GM21619 (cell line): ENCODE data around the gene GPC6.
"Not testable (repeated sequence)": the region's sequence is repeated elsewhere in the genome, so short reads cannot be mapped to it uniquely, and the experiment has no call there.

ENCODE experiments used
- ATAC-seq: cut with Tn5 transposase; IDR thresholded peaks from one replicate; pipeline ENCODE4 v1.9.1; 2021; ENCODE audit not compliant: unreplicated experiment

The GPC6 gene

DNA sequence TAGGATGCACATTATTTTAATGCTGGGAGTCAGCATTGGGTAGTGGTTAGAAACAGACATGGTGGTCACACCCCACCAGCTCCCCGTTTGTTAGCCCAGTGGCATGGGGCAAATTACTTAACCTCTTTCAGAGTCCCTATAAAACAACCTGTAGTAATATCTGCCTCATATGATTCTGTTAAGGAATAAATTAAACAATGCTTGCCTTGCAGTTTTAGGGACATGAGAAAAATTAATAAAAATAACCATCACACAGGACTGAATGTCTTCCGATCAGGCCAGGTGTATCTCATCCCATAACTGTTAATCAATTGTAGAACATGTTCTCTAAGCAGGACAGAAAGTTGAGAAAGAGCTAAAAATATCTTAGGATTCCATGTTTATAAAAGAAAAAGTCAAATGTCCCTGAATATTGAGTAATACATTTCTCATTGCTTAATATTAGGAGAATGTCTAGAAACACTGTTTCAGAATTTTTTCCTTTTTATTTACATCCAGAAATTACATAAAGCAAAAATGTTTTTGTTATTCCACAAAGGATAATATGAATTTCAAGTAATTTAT lies 196.5 kb downstream of the GPC6 start:
- no peak for ATAC-seq

DNA sequence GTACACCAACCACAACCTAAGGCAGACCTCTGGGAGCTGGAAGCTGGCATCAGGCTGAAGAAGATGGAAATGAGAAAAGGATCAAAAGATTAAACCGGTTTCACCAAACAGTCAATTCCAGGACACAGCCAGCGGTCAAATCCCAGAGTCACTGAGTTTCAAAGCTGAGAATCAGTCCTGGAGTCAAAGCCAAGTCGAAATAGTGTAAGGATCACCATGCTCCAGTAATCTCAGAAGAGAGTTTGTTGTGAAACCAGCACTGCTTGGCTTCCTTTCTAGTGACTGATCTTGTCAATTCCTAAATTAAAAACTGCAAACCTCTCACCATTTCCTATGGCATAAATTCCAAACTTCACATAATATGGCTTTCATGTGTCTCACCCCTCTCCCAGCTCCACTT lies 198.8 kb downstream of the GPC6 start:
- no peak for ATAC-seq

DNA sequence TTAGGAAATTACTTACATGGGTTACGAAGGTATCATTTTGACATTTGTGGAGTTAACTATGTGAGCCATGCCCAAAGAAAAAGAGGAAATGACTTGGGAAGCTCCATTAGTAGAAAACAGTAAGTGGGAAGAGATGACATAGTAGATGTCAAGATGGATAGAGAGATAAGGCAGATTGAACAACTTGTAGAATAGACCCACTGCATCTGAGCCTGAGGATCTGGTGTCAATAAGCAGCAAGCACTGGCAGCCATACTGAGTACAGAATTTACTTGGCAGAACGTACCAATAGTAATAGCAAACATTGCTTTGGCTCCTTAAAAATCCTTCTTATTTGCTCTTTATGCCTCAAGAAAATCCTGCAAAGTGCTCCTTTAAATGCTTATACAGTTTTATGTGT lies 203.8 kb downstream of the GPC6 start:
- no peak for ATAC-seq

DNA sequence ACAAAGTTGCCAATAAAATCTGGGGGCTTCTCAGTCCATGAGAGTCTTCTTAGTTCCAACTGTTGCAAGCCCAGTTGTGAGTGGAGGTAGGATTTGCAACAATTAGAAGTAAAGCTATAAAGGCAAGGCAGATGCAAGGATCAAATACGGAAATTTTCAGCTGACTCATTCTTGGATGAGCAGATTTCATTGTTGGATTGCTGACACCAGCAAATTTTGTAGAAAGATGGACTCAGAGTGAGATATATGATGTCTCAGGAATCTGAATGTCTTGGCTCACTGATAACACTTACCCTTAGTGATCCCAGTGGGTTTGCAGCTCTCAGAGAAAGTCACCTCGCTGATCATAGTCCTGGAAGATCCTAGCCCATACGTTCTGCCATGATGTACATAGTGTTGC lies 209.0 kb downstream of the GPC6 start:
- no peak for ATAC-seq

DNA sequence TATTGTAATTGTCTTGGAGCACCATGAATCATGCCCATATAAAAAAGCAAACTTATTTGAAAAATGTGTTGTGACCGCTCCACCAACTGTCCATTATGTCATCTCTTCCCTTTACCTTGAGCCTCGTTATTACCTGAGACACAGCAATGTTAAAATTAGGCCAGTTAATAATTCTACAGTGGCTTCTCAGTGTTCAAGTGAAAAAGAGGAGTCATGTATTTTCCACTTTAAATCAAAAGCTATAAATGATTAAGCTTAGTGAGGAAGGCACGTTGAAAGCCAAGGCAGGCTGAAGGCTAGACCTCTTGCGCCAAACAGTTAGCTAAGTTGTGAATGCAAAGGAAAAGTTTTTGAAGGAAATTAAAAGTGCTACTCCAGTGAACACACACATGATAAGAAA lies 210.5 kb downstream of the GPC6 start:
- ATAC-seq: no peak

DNA sequence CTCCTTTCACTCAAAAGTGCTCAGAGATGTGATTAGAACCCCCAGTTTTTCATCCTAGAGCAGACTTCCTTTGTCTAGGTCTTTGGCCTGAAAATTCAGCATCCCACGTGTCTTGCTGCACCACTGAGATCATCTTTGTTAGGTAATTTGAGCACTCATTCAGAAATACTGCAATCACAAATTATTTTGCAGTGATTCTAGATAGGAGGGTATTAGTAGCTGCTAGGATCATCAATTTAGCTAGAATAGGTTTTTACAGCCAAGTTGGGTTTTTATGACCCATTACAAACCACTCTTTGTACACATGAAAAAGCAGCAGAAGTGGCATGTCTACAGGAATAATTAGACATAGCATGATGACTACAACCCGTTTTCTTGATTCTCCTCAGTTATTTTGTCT lies 219.6 kb downstream of the GPC6 start:
- ATAC-seq: no peak

DNA sequence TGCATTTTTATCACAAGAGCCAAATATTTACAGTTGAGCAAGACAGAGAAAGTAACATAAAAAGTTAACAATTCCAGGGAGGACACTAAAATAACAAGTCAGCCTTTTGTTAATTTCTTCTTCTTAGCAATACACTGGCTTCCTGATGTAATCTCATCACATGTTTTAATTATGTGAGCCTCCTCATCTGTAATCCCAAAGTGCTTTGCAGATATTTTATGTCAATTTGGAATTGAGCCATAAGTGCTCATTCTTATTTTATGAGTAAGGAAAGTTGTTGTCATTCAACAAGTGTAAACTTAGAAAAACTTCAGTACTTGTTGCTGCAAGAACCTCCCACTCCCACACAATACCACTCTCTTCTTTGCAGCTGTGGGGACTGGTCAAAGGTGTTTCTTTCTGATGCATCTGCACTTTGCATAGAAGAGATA lies 223.6 kb downstream of the GPC6 start:
- ATAC-seq: no peak

DNA sequence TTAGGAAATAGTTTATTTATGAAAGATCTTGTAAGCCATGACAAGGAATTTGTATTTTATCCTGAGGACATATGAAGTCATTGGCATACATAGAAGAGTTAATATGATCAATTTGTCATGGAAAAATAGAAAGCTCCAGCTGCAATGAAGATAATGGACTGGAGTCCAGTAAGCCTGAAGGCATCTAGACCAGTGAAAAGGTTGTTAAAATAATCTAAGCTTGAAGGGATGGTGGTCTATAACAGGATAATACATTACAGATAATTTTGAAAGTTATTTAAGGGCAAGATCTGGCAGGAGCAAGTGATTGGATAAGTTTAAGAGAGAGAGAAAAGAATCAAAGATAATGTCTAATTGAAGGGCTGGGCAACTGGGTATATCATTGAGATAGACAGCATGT lies 224.2 kb downstream of the GPC6 start:
- ATAC-seq: no peak

DNA sequence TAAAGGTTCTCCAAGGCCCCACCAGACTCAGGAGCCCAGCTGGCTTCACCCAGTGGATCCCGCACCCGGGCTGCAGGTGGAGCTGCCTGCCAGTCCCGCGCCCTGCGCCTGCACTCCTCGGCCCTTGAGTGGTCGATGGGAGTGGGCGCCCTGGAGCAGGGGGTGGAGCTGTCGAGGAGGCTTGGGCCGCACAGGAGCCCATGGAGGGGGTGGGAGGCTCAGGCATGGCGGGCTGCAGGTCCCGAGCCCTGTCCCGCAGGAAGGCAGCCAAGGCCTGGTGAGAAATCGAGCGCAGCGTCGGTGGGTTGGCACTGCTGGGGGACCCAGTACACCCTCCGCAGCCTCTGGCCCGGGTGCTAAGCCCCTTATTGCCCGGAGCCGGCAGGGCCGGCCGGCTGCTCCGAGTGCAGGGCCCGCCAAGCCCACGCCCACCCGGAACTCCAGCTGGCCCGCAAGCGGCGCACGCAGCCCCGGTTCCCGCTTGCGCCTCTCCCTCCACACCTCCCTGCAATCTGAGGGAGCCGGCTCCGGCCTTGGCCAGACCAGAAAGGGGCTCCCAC lies 228.1 kb downstream of the GPC6 start:
- ATAC-seq: not testable (repeated sequence)

DNA sequence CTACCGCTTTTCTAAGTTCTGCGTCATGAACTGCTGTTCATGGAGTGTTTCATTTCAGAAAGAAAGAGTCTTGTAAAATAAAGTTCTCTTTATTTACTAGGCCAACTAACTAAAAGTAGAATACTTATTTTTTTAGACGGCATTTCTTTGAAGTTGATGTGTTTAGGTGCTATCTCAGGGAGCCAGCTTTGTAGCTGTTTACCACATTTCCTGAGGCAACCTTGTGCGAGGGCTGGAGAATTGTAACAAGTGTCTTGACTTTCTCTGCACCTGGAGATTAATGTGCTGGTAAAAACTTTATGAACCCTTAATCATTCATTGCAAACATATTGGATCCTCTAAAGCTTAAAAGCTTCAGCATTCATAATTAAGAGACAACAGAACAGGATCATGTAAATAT lies 229.3 kb downstream of the GPC6 start:
- ATAC-seq: no peak

DNA sequence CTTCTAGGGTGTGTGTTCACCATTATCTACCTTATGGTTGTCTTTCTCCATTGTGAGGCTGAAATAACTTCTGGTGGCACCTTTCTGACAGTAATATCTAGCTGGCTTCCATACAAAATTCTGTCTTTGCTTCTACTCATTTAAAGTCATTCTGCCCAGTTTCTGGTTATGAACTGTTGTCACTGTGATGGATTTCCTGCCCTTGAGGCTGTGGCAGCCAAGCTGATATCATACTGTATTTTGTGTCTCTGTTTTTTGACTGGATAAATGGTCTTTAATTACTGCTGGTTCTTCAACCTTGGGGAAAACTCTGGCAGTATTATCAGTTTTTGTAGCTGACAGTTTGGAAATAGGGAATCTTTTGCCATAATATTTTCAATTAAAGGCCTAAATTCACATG lies 233.4 kb downstream of the GPC6 start:
- ATAC-seq: no peak

DNA sequence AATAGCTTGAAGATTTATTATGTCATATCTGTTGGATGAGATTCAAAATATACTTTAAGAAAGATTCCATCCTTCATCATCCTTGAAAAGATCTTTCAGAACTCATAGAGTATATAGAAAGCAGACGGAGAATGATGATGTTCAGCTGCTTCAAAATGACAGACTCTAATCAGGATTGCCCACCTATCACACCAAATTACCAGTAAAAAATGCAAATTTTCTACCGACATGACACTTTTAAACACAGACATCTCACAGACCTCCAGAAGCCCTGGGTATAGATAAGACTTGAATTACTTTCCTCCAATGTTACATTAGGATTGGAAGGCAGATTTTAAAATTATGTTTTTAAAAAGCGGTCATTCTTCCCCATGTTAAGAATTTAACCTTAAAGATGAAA lies 235.5 kb downstream of the GPC6 start:
- no peak for ATAC-seq

DNA sequence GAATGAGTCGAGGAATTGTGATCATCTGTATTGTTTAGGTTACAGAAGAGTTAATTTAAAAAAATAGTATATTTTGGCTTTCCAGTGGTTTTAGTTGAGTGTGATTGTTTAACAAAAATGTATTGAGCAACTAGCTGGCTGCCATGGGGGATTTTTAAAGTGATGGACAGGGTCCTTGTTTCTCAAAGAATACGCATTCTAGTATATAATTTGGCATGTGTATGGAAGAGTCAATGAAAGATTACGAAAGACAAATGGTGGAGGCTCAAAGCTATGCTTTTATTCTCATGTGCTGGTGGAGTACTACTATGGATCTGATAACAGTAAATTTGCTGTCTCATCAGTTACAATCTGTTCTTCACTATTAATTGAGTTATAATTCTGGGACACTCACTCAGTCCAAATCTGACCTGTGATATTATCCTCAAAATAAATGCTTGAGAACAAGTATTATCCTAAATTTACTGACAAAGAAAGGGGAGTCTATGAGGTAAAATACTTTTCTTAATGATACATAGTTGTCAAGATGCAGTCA lies 240.0 kb downstream of the GPC6 start:
- no peak for ATAC-seq

DNA sequence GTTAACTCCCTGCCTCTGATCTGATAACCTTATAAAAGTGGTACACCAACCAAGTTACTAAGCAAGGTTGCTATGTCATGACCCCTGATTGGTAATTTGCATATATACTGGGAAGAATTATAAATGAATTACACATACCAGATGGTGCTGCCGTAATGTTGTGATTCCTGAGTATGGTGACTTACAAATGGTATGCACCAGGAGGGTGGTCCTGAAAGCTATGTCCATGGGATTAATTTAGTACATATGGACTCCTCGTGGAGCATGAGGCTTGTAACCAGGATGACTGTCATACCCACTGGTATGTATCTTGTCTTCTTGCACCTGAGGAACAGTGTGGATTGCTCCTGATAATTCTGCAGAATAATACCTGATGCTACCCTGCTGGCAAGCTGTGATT lies 240.6 kb downstream of the GPC6 start:
- no peak for ATAC-seq

DNA sequence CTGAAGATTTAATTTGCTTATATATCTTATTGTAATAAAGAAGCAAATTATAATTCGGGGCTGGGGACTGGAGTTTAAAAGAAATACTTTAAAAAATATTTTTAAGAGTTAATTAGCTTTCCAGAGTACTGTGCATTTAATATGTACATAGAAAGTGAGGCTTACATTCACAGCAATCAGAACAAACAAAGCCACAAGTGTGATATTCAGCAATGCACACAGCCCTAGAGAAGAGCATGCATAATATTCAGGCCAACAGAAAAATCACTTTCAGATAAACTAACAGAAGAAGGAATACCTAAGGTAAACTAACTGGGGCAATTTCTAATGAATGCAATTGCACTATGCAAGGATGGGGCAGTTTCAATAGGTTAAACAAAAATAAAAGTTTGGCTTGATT lies 241.8 kb downstream of the GPC6 start:
- ATAC-seq: no peak

DNA sequence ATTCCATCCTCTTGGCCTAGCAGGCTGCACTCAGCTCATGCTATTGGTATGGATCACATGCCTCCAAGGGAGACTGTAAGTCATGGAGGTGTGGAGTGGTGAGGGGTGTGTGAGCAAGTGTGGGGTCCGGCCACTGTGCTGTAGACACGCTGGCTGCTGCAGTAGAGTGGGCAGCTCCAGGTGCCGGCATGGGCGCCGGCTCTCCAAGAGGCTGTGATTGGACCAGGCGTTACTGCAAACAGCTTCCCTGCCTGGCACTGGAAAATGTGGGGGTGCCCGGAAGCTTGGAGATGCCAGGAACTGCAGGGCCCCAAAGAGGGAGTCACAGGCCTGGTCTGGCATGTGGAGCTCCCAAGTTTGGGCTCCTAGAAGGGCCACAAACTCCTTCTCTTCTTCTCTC lies 245.7 kb downstream of the GPC6 start:
- ATAC-seq: no peak

DNA sequence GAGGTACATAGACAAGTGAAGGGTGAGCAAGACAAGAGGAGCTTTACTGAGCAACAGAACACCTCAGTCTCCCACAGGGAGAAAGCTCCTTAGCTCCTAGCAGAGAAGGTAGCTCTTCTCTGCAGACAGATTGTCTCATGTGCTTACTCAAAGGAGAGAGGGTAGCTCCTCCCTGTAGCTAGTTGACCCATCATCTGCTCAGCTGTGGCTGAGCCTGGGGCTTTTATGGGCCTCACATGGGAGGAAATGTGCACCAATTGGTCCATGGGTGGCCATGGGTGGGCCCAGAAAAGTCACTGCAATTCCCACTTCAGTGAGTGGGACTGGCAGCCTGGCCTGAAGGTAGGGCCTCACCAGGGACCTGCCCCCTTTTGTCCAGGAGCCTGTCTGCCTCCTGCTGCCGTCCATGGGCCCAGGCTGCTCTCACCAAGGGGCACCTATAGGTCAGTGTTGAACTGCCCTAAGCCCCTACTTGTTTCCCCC lies 246.2 kb downstream of the GPC6 start:
- ATAC-seq: no peak

DNA sequence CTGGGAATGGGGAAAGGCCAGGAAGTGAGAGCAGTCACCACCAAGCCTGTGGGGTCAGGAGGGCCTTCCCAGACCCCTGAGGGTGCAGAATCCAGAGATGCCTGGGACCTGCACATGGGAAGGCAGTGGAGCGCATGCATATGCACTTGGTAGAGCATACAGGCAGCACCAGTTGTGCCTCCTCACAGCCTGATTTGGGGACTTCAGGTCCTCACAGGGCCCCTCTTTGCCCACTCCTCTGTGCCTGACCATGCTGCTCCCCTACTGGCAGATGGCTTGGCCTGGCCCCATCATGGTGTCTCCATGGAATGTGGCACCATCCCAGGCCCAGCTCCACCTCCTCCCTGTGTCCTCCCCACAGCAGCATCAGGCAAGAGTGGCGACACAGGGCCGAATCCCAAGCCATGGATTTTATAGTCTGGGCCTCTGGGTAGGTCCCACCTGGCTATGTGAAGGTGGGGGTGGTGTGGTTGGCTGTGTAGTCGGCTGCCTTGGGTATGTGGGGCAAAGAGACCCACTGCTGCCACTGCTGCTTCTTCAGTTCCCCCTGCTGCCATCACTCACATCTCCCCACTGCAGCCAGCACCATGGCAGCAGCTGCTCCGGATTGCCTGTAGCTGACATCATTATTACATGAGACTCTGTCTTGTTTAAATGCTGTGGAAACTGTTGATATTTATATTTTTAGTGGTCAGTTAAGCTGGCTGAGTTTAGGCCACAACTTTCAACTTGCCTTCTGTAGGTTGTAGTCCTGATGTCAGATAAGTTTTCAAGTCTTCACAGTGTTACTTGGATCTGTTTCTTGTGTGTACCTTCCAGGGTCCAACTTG lies 247.0 kb downstream of the GPC6 start:
- ATAC-seq: no peak

DNA sequence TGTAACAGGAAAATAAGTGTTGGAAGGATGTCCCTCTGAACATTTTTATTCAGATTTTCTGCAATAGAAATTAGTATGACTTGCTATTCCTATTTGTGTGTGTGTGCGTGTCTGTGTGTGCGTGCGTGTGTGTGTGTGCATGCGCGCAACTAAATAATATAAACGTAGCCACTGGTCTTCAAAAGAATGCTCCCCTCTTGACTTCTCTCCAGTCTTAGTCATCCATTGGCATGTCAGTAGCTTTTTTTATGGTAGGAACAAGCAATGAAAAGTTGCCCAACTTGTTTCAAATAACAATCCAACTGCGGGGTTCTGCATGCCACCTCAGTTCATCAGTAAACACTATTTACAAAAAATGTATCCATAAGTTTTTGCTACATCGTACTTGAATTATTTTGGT lies 249.6 kb downstream of the GPC6 start:
- no peak for ATAC-seq

DNA sequence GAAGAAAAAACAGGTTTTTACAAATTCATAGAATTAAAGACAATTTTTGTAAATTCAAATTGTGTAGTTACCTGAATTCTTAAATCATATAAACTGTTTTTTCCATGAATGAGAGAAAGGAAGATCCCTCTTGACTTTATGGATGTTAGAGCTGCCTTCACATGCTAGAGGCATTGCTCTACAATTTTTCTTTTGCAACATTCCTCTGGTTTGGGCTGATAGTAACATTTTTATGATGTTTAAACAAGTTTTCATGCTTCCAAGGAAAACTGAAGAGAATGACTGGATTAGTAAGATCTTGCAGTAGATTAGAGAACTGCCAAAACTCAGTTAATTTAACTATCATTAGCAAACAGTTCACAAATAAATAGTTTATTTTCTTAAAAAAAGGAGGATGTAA lies 250.6 kb downstream of the GPC6 start:
- no peak for ATAC-seq

DNA sequence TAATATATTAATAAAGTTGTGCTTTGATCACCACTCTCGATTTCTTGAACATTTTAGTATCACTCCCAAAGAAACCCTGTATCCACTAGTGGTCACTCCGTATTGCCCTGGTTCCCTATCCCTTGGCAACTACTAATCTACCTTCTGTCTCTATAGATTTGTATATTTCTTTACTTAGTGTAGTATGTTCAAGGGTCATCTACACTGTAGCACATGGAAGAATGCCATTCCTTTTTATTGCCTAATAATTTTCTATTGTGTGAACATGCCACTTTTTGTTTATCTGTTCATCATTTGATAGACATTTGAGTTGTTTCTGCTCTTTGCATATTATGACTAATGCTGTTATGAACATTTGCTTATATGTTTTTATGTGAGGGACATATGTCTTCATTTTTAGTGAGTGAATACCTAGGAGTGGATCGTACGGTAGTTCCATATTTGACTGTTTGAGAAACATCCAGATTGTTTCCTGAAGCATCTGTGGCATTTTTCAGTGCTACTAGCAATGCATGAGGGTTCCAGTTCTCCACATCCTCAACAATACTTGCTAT lies 254.0 kb downstream of the GPC6 start:
- no peak for ATAC-seq

DNA sequence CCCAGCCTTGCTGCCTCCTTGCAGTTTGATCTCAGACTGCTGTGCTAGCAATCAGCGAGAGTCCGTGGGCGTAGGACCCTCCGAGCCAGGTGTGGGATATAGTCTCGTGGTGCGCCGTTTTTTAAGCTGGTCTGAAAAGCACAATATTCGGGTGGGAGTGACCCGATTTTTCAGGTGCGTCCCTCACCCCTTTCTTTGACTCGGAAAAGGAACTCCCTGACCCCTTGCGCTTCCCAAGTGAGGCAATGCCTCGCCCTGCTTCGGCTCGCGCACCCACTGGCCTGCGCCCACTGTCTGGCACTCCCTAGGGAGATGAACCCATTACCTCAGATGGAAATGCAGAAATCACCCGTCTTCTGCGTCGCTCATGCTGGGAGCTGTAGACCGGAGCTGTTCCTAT lies 269.5 kb downstream of the GPC6 start:
- not testable (repeated sequence) for ATAC-seq
